Measurements from ENCODE around the gene STX2. TPM values are rescaled to one million over a fixed set of nuclear protein-coding genes. Genes with fewer than 3 reads are reported as not detected.

The STX2 gene
- total and polyA plus RNA-seq, 5 donors from 2014 or later, result 10.7 to 29.5 (median 11.8) TPM

- Mint-ChIP-seq H3K27ac (peak overlapping the region in 2 of 3 donors; percentile 75 to 78), H3K4me3 (peak overlapping the region in 2 of 4 donors; percentile 26 to 42), H3K4me1 (peaks cover 20 to 56% (median 42%) of the 10 kb centered on the region in 4 donors), H3K9me3 (no peaks in the 10 kb centered on the region), H3K36me3 (peaks cover 3% of the 10 kb centered on the region), H3K27me3 (no peaks in the 10 kb centered on the region)
- Histone ChIP-seq H3K4me3 (ENCODE audit: low read depth, low read length) (no peak overlapping the region), H3K27me3 (ENCODE audit: control insufficient read depth, insufficient read depth, low read length) (no peaks in the 10 kb centered on the region), H3K36me3 (ENCODE audit: control insufficient read depth, insufficient read depth, low read length) (no peaks in the 10 kb centered on the region), H3K27ac (ENCODE audit: insufficient read depth, low read length, poor library complexity, severe bottlenecking) (no peak overlapping the region), H3K9me3 (ENCODE audit: control insufficient read depth in 2 of 2, low read length in 2 of 2) (no peaks in the 10 kb centered on the region), H3K4me1 (ENCODE audit: control insufficient read depth, insufficient read depth, low read length, poor library complexity, severe bottlenecking) (peaks cover 15% of the 10 kb centered on the region)
- DNase-seq (no peak), ATAC-seq (ENCODE audit: low read depth in 2 of 2) (no peak)
These were observed 3.6 kb downstream of the STX2 start for GRCh38 chr12:130835436-130835835.

GRCh38 chr12:130835011-130835410 lies 4.0 kb downstream of the STX2 start:
- H3K4me3 Mint-ChIP-seq, result no peak overlapping the region
- no peaks in the 10 kb centered on the region for H3K27me3 ChIP-seq (ENCODE audit: control insufficient read depth, insufficient read depth, low read length)
- no peaks in the 10 kb centered on the region for H3K9me3 Mint-ChIP-seq
- no peak overlapping the region for H3K27ac ChIP-seq (ENCODE audit: insufficient read depth, low read length, poor library complexity, severe bottlenecking)
- H3K27me3 Mint-ChIP-seq, result no peaks in the 10 kb centered on the region
- no peak overlapping the region for H3K4me3 ChIP-seq (ENCODE audit: low read depth, low read length)
- H3K4me1 ChIP-seq (ENCODE audit: control insufficient read depth, insufficient read depth, low read length, poor library complexity, severe bottlenecking), result peaks cover 15% of the 10 kb centered on the region
- DNase-seq (no peak), ATAC-seq (ENCODE audit: low read depth in 2 of 2) (no peak)
- peaks cover 20 to 60% (median 44%) of the 10 kb centered on the region in 4 donors for H3K4me1 Mint-ChIP-seq
- H3K36me3 Mint-ChIP-seq, result peaks cover 3% of the 10 kb centered on the region
- no peaks in the 10 kb centered on the region for H3K36me3 ChIP-seq (ENCODE audit: control insufficient read depth, insufficient read depth, low read length)
- H3K27ac Mint-ChIP-seq, result no peak overlapping the region
- H3K9me3 ChIP-seq (ENCODE audit: control insufficient read depth in 2 of 2, low read length in 2 of 2), result no peaks in the 10 kb centered on the region

GRCh38 chr12:130832561-130833209 lies 6.4 kb downstream of the STX2 start:
- H3K27me3 Mint-ChIP-seq, result no peaks in the 10 kb centered on the region
- DNase-seq (no peak), ATAC-seq (ENCODE audit: low read depth in 2 of 2) (no peak)
- H3K36me3 ChIP-seq (ENCODE audit: control insufficient read depth, insufficient read depth, low read length), result no peaks in the 10 kb centered on the region
- H3K27ac ChIP-seq (ENCODE audit: insufficient read depth, low read length, poor library complexity, severe bottlenecking), result no peak overlapping the region
- H3K4me3 Mint-ChIP-seq, result no peak overlapping the region
- peaks cover 4% of the 10 kb centered on the region for H3K4me1 ChIP-seq (ENCODE audit: control insufficient read depth, insufficient read depth, low read length, poor library complexity, severe bottlenecking)
- peaks cover 14 to 52% (median 35%) of the 10 kb centered on the region in 4 donors for H3K4me1 Mint-ChIP-seq
- H3K27ac Mint-ChIP-seq, result peak overlapping the region in 2 of 3 donors; percentile 21 to 88
- H3K27me3 ChIP-seq (ENCODE audit: control insufficient read depth, insufficient read depth, low read length), result no peaks in the 10 kb centered on the region
- no peaks in the 10 kb centered on the region for H3K9me3 Mint-ChIP-seq
- no peak overlapping the region for H3K4me3 ChIP-seq (ENCODE audit: low read depth, low read length)
- H3K36me3 Mint-ChIP-seq, result peaks cover 3% of the 10 kb centered on the region
- no peaks in the 10 kb centered on the region for H3K9me3 ChIP-seq (ENCODE audit: control insufficient read depth in 2 of 2, low read length in 2 of 2)

- H3K36me3 Mint-ChIP-seq, result peaks cover 3% of the 10 kb centered on the region
- peaks cover 4% of the 10 kb centered on the region for H3K4me1 ChIP-seq (ENCODE audit: control insufficient read depth, insufficient read depth, low read length, poor library complexity, severe bottlenecking)
- no peaks in the 10 kb centered on the region for H3K9me3 Mint-ChIP-seq
- no peaks in the 10 kb centered on the region for H3K9me3 ChIP-seq (ENCODE audit: control insufficient read depth in 2 of 2, low read length in 2 of 2)
- H3K4me3 ChIP-seq (ENCODE audit: low read depth, low read length), result no peak overlapping the region
- no peaks in the 10 kb centered on the region for H3K27me3 Mint-ChIP-seq
- no peak overlapping the region for H3K4me3 Mint-ChIP-seq
- DNase-seq (no peak), ATAC-seq (ENCODE audit: low read depth in 2 of 2) (no peak)
- no peaks in the 10 kb centered on the region for H3K36me3 ChIP-seq (ENCODE audit: control insufficient read depth, insufficient read depth, low read length)
- H3K27ac Mint-ChIP-seq, result no peak overlapping the region
- peaks cover 14 to 50% (median 32%) of the 10 kb centered on the region in 4 donors for H3K4me1 Mint-ChIP-seq
- H3K27me3 ChIP-seq (ENCODE audit: control insufficient read depth, insufficient read depth, low read length), result no peaks in the 10 kb centered on the region
- H3K27ac ChIP-seq (ENCODE audit: insufficient read depth, low read length, poor library complexity, severe bottlenecking), result no peak overlapping the region
These were observed 7.1 kb downstream of the STX2 start for GRCh38 chr12:130831876-130832405.

- Mint-ChIP-seq H3K27ac (no peak overlapping the region), H3K9me3 (no peaks in the 10 kb centered on the region), H3K4me1 (peaks cover 8 to 43% (median 27%) of the 10 kb centered on the region in 4 donors), H3K4me3 (no peak overlapping the region), H3K36me3 (peaks cover 3% of the 10 kb centered on the region), H3K27me3 (no peaks in the 10 kb centered on the region)
- no peak for DNase-seq
- Histone ChIP-seq H3K36me3 (ENCODE audit: control insufficient read depth, insufficient read depth, low read length) (no peaks in the 10 kb centered on the region), H3K4me1 (ENCODE audit: control insufficient read depth, insufficient read depth, low read length, poor library complexity, severe bottlenecking) (peaks cover 4% of the 10 kb centered on the region), H3K9me3 (ENCODE audit: control insufficient read depth in 2 of 2, low read length in 2 of 2) (no peaks in the 10 kb centered on the region), H3K27me3 (ENCODE audit: control insufficient read depth, insufficient read depth, low read length) (no peaks in the 10 kb centered on the region), H3K27ac (ENCODE audit: insufficient read depth, low read length, poor library complexity, severe bottlenecking) (no peak overlapping the region), H3K4me3 (ENCODE audit: low read depth, low read length) (no peak overlapping the region)
- ATAC-seq (ENCODE audit: low read depth in 2 of 2), result no peak
These were observed 7.8 kb downstream of the STX2 start for GRCh38 chr12:130831246-130831645.

GRCh38 chr12:130830246-130830551 lies 8.9 kb downstream of the STX2 start:
- no peak for ATAC-seq (ENCODE audit: low read depth in 2 of 2)
- Histone ChIP-seq H3K9me3 (ENCODE audit: control insufficient read depth in 2 of 2, low read length in 2 of 2) (no peaks in the 10 kb centered on the region), H3K27me3 (ENCODE audit: control insufficient read depth, insufficient read depth, low read length) (no peaks in the 10 kb centered on the region), H3K4me1 (ENCODE audit: control insufficient read depth, insufficient read depth, low read length, poor library complexity, severe bottlenecking) (peaks cover 4% of the 10 kb centered on the region), H3K4me3 (ENCODE audit: low read depth, low read length) (no peak overlapping the region), H3K27ac (ENCODE audit: insufficient read depth, low read length, poor library complexity, severe bottlenecking) (no peak overlapping the region), H3K36me3 (ENCODE audit: control insufficient read depth, insufficient read depth, low read length) (peaks cover 5% of the 10 kb centered on the region)
- H3K27ac Mint-ChIP-seq, result peak overlapping the region in 1 of 3 donors; percentile 25
- H3K36me3 Mint-ChIP-seq, result no peaks in the 10 kb centered on the region
- peaks cover 8 to 37% (median 24%) of the 10 kb centered on the region in 4 donors for H3K4me1 Mint-ChIP-seq
- no peak overlapping the region for H3K4me3 Mint-ChIP-seq
- H3K27me3 Mint-ChIP-seq, result no peaks in the 10 kb centered on the region
- no peak for DNase-seq
- H3K9me3 Mint-ChIP-seq, result no peaks in the 10 kb centered on the region

- H3K4me3 ChIP-seq (ENCODE audit: low read depth, low read length), result no peak overlapping the region
- H3K27me3 Mint-ChIP-seq, result no peaks in the 10 kb centered on the region
- peaks cover 8 to 37% (median 24%) of the 10 kb centered on the region in 4 donors for H3K4me1 Mint-ChIP-seq
These were observed 9.4 kb downstream of the STX2 start for GRCh38 chr12:130829391-130830245.

More at GRCh38 chr12:130829391-130830245, 9.4 kb downstream of the STX2 start:
- no peaks in the 10 kb centered on the region for H3K36me3 Mint-ChIP-seq
- no peak for DNase-seq
- H3K4me3 Mint-ChIP-seq, result no peak overlapping the region
- Histone ChIP-seq H3K27me3 (ENCODE audit: control insufficient read depth, insufficient read depth, low read length) (no peaks in the 10 kb centered on the region), H3K9me3 (ENCODE audit: control insufficient read depth in 2 of 2, low read length in 2 of 2) (no peaks in the 10 kb centered on the region), H3K36me3 (ENCODE audit: control insufficient read depth, insufficient read depth, low read length) (peaks cover 10% of the 10 kb centered on the region), H3K27ac (ENCODE audit: insufficient read depth, low read length, poor library complexity, severe bottlenecking) (no peak overlapping the region), H3K4me1 (ENCODE audit: control insufficient read depth, insufficient read depth, low read length, poor library complexity, severe bottlenecking) (peaks cover 4% of the 10 kb centered on the region)
- no peaks in the 10 kb centered on the region for H3K9me3 Mint-ChIP-seq
- peak overlapping the region in 1 of 3 donors; percentile 73 for H3K27ac Mint-ChIP-seq
- ATAC-seq (ENCODE audit: low read depth in 2 of 2), result no peak

Data from CD4-positive, CD25-positive, alpha-beta regulatory T cell (primary cell).